H1 (cell line): Measurements from ENCODE around the gene PRKAR2B. TPM values are rescaled to one million over a fixed set of nuclear protein-coding genes. Genes with fewer than 3 reads are reported as not detected.

Source experiments
- CTCF ChIA-PET: fragments of 300-600 bp; sonication (Branson Sonifier 250); formaldehyde crosslinking; loops from one replicate; lab custom pipeline; 2021; ENCODE audit not compliant: partially characterized antibody; lab: Charles Lee
- POLR2A ChIA-PET: fragments of 300-600 bp; sonication (Branson Sonifier 250); formaldehyde crosslinking; loops from one replicate; lab custom pipeline; 2021; ENCODE audit warnings: inconsistent platforms; ENCODE audit not compliant: partially characterized antibody; lab: Charles Lee
- DNase-seq, 2 experiments: peaks; one replicate each; pipeline versions ENCODE4 v3.0.0 to v3.0.0-alpha.2; 2010 to 2022; ENCODE audit warnings: low spot score in 2 of 2, low read depth in 1 of 2, mixed read lengths in 1 of 2
- FAIRE-seq: peaks from 2 replicates; lab custom pipeline; 2011; peaks lifted over from hg19 to GRCh38; lab: Jason Lieb, UNC
- H2AFZ ChIP-seq: 2 replicates; pipeline ENCODE4 v1.8.1; 2012; ENCODE audit warnings: low read length, inconsistent platforms
- H2AK5ac ChIP-seq: 2 replicates; pipeline ENCODE4 v1.6.1; 2013; ENCODE audit warnings: low read depth, low read length
- H2BK120ac ChIP-seq: replicated peaks from 2 replicates; pipeline ENCODE3; 2013; ENCODE audit warnings: low read depth, low read length, inconsistent platforms
- H2BK12ac ChIP-seq: 2 replicates; pipeline ENCODE4 v1.6.1; 2013; ENCODE audit warnings: low read depth, low read length
- H2BK15ac ChIP-seq: 2 replicates; pipeline ENCODE4 v1.6.1; 2013; ENCODE audit warnings: low read length
- H2BK20ac ChIP-seq: 2 replicates; pipeline ENCODE4 v1.6.1; 2013; ENCODE audit warnings: low read length
- H2BK5ac ChIP-seq: 2 replicates; pipeline ENCODE4 v1.6.1; 2013; ENCODE audit warnings: low read depth, low read length
- H3K14ac ChIP-seq: 2 replicates; pipeline ENCODE4 v1.6.1; 2013; ENCODE audit warnings: inconsistent platforms; ENCODE audit not compliant: insufficient read length
- H3K18ac ChIP-seq: 2 replicates; pipeline ENCODE4 v1.6.1; 2013; ENCODE audit warnings: low read length; ENCODE audit errors: extremely low read depth
- H3K23ac ChIP-seq: 2 replicates; pipeline ENCODE4 v1.6.1; 2013; ENCODE audit warnings: inconsistent platforms; ENCODE audit not compliant: insufficient read length
- H3K23me2 ChIP-seq: 2 replicates; pipeline ENCODE4 v1.6.1; 2013; ENCODE audit warnings: low read depth, low read length
- H3K27ac ChIP-seq: 2 replicates; pipeline ENCODE4 v1.6.1; 2011; ENCODE audit warnings: low read depth, low read length, inconsistent platforms
- H3K27me3 ChIP-seq, 4 experiments: replicated peaks in 1 of 4; 1 replicate in 1 of 4; 2 replicates in 3 of 4; pipeline versions ENCODE4 v1.6.1 to v1.8.1; 2011 to 2013; ENCODE audit warnings: low read length in 3 of 4, mild to moderate bottlenecking in 3 of 4, inconsistent platforms in 2 of 4, mixed read lengths in 2 of 4, moderate library complexity in 1 of 4; ENCODE audit not compliant: control insufficient read depth in 3 of 4, insufficient read depth in 3 of 4; ENCODE audit errors: extremely low read depth in 1 of 4
- H3K36me3 ChIP-seq, 4 experiments: 2 replicates each; pipeline versions ENCODE4 v1.6.1 to v1.8.1; 2011 to 2013; ENCODE audit warnings: mild to moderate bottlenecking in 4 of 4, low read length in 3 of 4, moderate library complexity in 2 of 4, control low read depth in 1 of 4, inconsistent platforms in 1 of 4; ENCODE audit not compliant: insufficient read depth in 4 of 4, control insufficient read depth in 2 of 4
- H3K4ac ChIP-seq: replicated peaks from 2 replicates; pipeline ENCODE3; 2013; ENCODE audit warnings: low read length, low read depth, mixed read lengths, inconsistent platforms; ENCODE audit not compliant: insufficient read length
- H3K4me1 ChIP-seq, 4 experiments: replicated peaks in 1 of 4; 1 replicate in 1 of 4; 2 replicates in 3 of 4; pipeline versions ENCODE4 v1.6.1 to v1.8.1; 2011 to 2013; ENCODE audit warnings: low read length in 3 of 4, inconsistent platforms in 2 of 4, mixed read lengths in 1 of 4; ENCODE audit not compliant: insufficient read depth in 4 of 4, control insufficient read depth in 3 of 4
- H3K4me2 ChIP-seq, 2 experiments: 2 replicates each; pipeline versions ENCODE4 v1.6.1 to v1.8.1; 2011 to 2013; ENCODE audit warnings: low read depth in 2 of 2, low read length in 2 of 2, control low read depth in 1 of 2, inconsistent platforms in 1 of 2, mild to moderate bottlenecking in 1 of 2; ENCODE audit not compliant: insufficient read depth in 1 of 2
- H3K4me3 ChIP-seq, 4 experiments: fragments of 200-600, 300-600 bp in 1 of 4; sonication (generic), shearing (Covaris generic), sonication (Bioruptor Twin) in 1 of 4; 2 replicates each; pipeline versions ENCODE4 v1.5.1 to v1.8.1; 2011 to 2016; ENCODE audit warnings: low read length in 4 of 4, low read depth in 3 of 4, control low read depth in 2 of 4, inconsistent platforms in 2 of 4, mild to moderate bottlenecking in 2 of 4, mixed read lengths in 1 of 4, moderate library complexity in 1 of 4; ENCODE audit not compliant: insufficient read depth in 2 of 4; ENCODE audit errors: extremely low read depth in 1 of 4
- H3K56ac ChIP-seq: replicated peaks from 2 replicates; pipeline ENCODE3; 2013; ENCODE audit warnings: low read depth, mild to moderate bottlenecking, mixed read lengths, low read length, inconsistent platforms; ENCODE audit not compliant: insufficient read length
- H3K79me1 ChIP-seq: 2 replicates; pipeline ENCODE4 v1.6.1; 2013; ENCODE audit warnings: low read depth, low read length, control low read depth
- H3K79me2 ChIP-seq, 2 experiments: 2 replicates each; pipeline versions ENCODE4 v1.6.1 to v1.8.1; 2012 to 2013; ENCODE audit warnings: low read length in 2 of 2, mild to moderate bottlenecking in 2 of 2, inconsistent platforms in 1 of 2; ENCODE audit not compliant: insufficient read depth in 2 of 2, control insufficient read depth in 1 of 2
- H3K9ac ChIP-seq, 4 experiments: replicated peaks in 1 of 4; 1 replicate in 1 of 4; 2 replicates in 3 of 4; pipeline versions ENCODE4 v1.6.1 to v1.8.1; 2011 to 2013; ENCODE audit warnings: low read depth in 3 of 4, low read length in 3 of 4, control low read depth in 2 of 4, mild to moderate bottlenecking in 2 of 4, moderate library complexity in 2 of 4, inconsistent platforms in 1 of 4; ENCODE audit errors: extremely low read depth in 1 of 4
- H3K9me3 ChIP-seq, 2 experiments: 2 replicates each; pipeline versions ENCODE4 v1.6.1 to v1.8.1; 2012 to 2013; ENCODE audit warnings: mild to moderate bottlenecking in 2 of 2, moderate library complexity in 2 of 2, control low read depth in 1 of 2, inconsistent platforms in 1 of 2, low read depth in 1 of 2, low read length in 1 of 2, mixed read lengths in 1 of 2; ENCODE audit not compliant: insufficient read depth in 2 of 2
- H4K20me1 ChIP-seq, 2 experiments: replicated peaks in 1 of 2; 2 replicates each; pipeline versions ENCODE3 to v1.8.1; 2011 to 2013; ENCODE audit warnings: inconsistent platforms in 2 of 2, low read length in 2 of 2, mild to moderate bottlenecking in 1 of 2; ENCODE audit not compliant: insufficient read depth in 2 of 2, control insufficient read depth in 1 of 2
- H4K5ac ChIP-seq: 2 replicates; pipeline ENCODE4 v1.6.1; 2013; ENCODE audit warnings: low read length, low read depth, mixed read lengths, inconsistent platforms; ENCODE audit not compliant: insufficient read length
- H4K8ac ChIP-seq: 2 replicates; pipeline ENCODE4 v1.8.0; 2013; ENCODE audit warnings: mild to moderate bottlenecking, moderate library complexity, low read length, inconsistent platforms; ENCODE audit not compliant: insufficient read depth; ENCODE audit errors: extremely low read depth
- H4K91ac ChIP-seq: replicated peaks from 2 replicates; pipeline ENCODE3; 2013; ENCODE audit warnings: low read length, mixed read lengths, inconsistent platforms; ENCODE audit not compliant: insufficient read length
- BCL11A ChIP-seq, 2 experiments: IDR thresholded peaks; one replicate each; pipeline ENCODE4 v1.6.1; 2011; ENCODE audit warnings: low read depth in 2 of 2, low read length in 2 of 2, mild to moderate bottlenecking in 2 of 2
- CBX5 ChIP-seq: fragments of 300-800, 300-1000 bp; sonication (generic); IDR thresholded peaks from 2 replicates; pipeline ENCODE4 v1.7.1; 2016; ENCODE audit warnings: antibody characterized with exemption, low read length, low read depth
- CEBPB ChIP-seq: IDR thresholded peaks from 2 replicates; pipeline ENCODE4 v1.6.1; 2012; ENCODE audit warnings: low read depth, low read length
- FOSL1 ChIP-seq: IDR thresholded peaks from 2 replicates; pipeline ENCODE4 v1.6.1; 2011; ENCODE audit warnings: mild to moderate bottlenecking, low read depth, low read length, moderate library complexity; ENCODE audit not compliant: insufficient read depth
- HDAC6 ChIP-seq: IDR thresholded peaks from one replicate; pipeline ENCODE4 v1.7.1; 2012; ENCODE audit warnings: low read depth, mild to moderate bottlenecking, inconsistent platforms, low read length, moderate library complexity
- JUN ChIP-seq: IDR thresholded peaks from 2 replicates; pipeline ENCODE4 v1.6.1; 2011; ENCODE audit warnings: low read depth, mild to moderate bottlenecking, improper control_type of control experiment, low read length
- KDM1A ChIP-seq: fragments of 200-600, 300-600 bp; sonication (generic); IDR thresholded peaks from 2 replicates; pipeline ENCODE4 v1.7.1; 2016; ENCODE audit warnings: mild to moderate bottlenecking, low read length, borderline replicate concordance
- KDM5A ChIP-seq: fragments of 200-600 bp; IDR thresholded peaks from 2 replicates; pipeline ENCODE4 v1.7.1; 2012; ENCODE audit warnings: mild to moderate bottlenecking, low read length, inconsistent platforms, mixed read lengths
- POLR2AphosphoS5 ChIP-seq: IDR thresholded peaks from 2 replicates; pipeline ENCODE4 v1.6.1; 2011; ENCODE audit warnings: low read depth, low read length
- POU5F1 ChIP-seq: IDR thresholded peaks from 2 replicates; pipeline ENCODE4 v1.6.1; 2011; ENCODE audit warnings: low read depth, mild to moderate bottlenecking, low read length, moderate library complexity
- RNF2 ChIP-seq: fragments of 200-900, 300-1000 bp; sonication (generic); IDR thresholded peaks from 2 replicates; pipeline ENCODE4 v1.7.1; 2016; ENCODE audit warnings: borderline replicate concordance, low read depth, mild to moderate bottlenecking, antibody characterized with exemption, low read length; ENCODE audit not compliant: poor library complexity, severe bottlenecking; ENCODE audit errors: missing control alignments
- SIRT6 ChIP-seq: IDR thresholded peaks from one replicate; pipeline ENCODE4 v1.7.1; 2012; ENCODE audit warnings: low read length, inconsistent platforms
- SP1 ChIP-seq: IDR thresholded peaks from 2 replicates; pipeline ENCODE4 v1.6.1; 2011; ENCODE audit warnings: low read depth, low read length
- TBP ChIP-seq: IDR thresholded peaks from 2 replicates; pipeline ENCODE4 v1.6.1; 2011; ENCODE audit warnings: low read depth, low read length, improper control_type of control experiment
- WGBS, 2 experiments: shearing (Covaris generic) in 1 of 2; methylation state at CpG; one replicate each; pipeline versions ENCODE4 v1.1.6 to v1.1.7; 2013 to 2015; ENCODE audit warnings: low lambda C conversion rate in 2 of 2, mixed read lengths in 2 of 2, inconsistent platforms in 1 of 2, low coverage in 1 of 2, missing lambda C conversion rate in 1 of 2; ENCODE audit not compliant: insufficient replicate concordance in 2 of 2, insufficient coverage in 1 of 2, insufficient read length in 1 of 2; ENCODE audit errors: extremely low coverage in 1 of 2, missing lambda C conversion rate in 1 of 2; 5-methylcytosine and 5-hydroxymethylcytosine counted together
- polyA plus RNA-seq, 7 experiments: library from polyadenylated mRNA; depleted of rRNA in 3 of 7; stranded (reverse) in 5 of 7; unstranded in 2 of 7; fragments of >200 nt in 5 of 7; fragments of 200-250 nt in 2 of 7; gene quantifications; 1 replicate in 5 of 7; 2 replicates in 1 of 7; 4 replicates in 1 of 7; pipeline versions ENCODE4 v1.2.1 to v1.2.3, GENCODE V29; 2011 to 2013; ENCODE audit warnings: missing spikeins in 2 of 7, mixed read lengths in 2 of 7
- total RNA-seq: library from RNA; stranded (reverse); fragmentation: NEBNext Ultra II Directional; extraction: Animal tissue kit (Norgen Biotek cat#: 25700); gene quantifications from 2 replicates; pipeline ENCODE4 v1.2.1, GENCODE V29; 2021
- TF ChIP-seq, protein P1 (sequence below): IDR thresholded peaks from 2 replicates; pipeline ENCODE4 v1.6.1; 2011; ENCODE audit warnings: low read length, improper control_type of control experiment

PRKAR2B gene
- total and polyA plus RNA-seq, 2 of the 8 experiments (the other 6 are each of a cell fraction or from before 2014, with no cell fraction given): 10.4 to 37.0 TPM

DNA sequence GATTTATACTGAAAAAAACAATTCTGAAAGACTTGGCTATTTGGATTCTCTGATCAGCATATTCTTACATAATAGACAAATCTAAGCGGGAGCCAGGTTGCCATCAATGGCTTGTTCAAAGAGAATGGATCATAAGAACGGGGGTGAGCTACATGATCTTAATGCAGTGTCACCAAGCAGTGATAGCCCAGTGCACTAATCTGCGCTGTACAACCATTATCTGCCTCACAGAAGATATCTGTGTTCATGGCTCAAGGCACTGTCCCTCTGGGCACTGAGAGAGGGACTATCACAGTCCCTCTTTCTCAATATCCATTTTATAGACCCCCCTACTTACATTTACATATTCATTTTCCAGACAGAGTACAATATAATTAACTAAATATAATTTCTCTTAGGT, 22.9 kb upstream of the PRKAR2B start:
- Histone ChIP-seq H3K79me2 (no peaks in the 10 kb centered on the region), H3K9ac (no peak overlapping the region), H3K4ac (no peak overlapping the region), H3K4me3 (no peak overlapping the region), H2BK20ac (no peak overlapping the region), H2AK5ac (no peak overlapping the region), H3K56ac (no peak overlapping the region), H2BK15ac (no peak overlapping the region), H2BK5ac (no peak overlapping the region), H3K23ac (no peak overlapping the region), H3K36me3 (no peaks in the 10 kb centered on the region), H2BK120ac (no peak overlapping the region), H3K79me1 (no peaks in the 10 kb centered on the region), H4K8ac (no peak overlapping the region), H2AFZ (no peak overlapping the region), H4K5ac (no peak overlapping the region), H3K4me1 (no peaks in the 10 kb centered on the region; a peak in 1 of 7 replicates), H2BK12ac (no peak overlapping the region), H3K23me2 (no peaks in the 10 kb centered on the region), H4K20me1 (no peaks in the 10 kb centered on the region), H3K18ac (no peak overlapping the region), H3K14ac (no peak overlapping the region), H3K27me3 (no peaks in the 10 kb centered on the region), H3K4me2 (no peak overlapping the region), H3K9me3 (no peaks in the 10 kb centered on the region), H4K91ac (no peak overlapping the region), H3K27ac (no peak overlapping the region)
- CTCF ChIA-PET: interaction anchor here (1.4 to 1.6 kb wide), 2 partner anchors 8 to 27 kb away, joined by 3 to 5 read pairs; no protein-coding TSS in a partner anchor
- DNase-seq (no peak), FAIRE-seq (no peak)
- POLR2A ChIA-PET: no interaction called here
- WGBS, 2 experiments: 92% methylated on average over 3 of the region's 3 CpGs; no CpG with 5 or more reads in 1 of the 2 experiments
- TF ChIP-seq JUN (no peak), SIRT6 (no peak), KDM1A (no peak), BCL11A (IDR thresholded peaks at IDR 0.05; ENCODE audit: low read depth in 2 of 2, low read length in 2 of 2) (no peak), POU5F1 (no peak), TBP (no peak), SP1 (no peak), POLR2AphosphoS5 (no peak), KDM5A (no peak), RNF2 (no peak), FOSL1 (no peak), CBX5 (no peak), CEBPB (no peak), HDAC6 (no peak)
- TF ChIP-seq, protein P1, sequence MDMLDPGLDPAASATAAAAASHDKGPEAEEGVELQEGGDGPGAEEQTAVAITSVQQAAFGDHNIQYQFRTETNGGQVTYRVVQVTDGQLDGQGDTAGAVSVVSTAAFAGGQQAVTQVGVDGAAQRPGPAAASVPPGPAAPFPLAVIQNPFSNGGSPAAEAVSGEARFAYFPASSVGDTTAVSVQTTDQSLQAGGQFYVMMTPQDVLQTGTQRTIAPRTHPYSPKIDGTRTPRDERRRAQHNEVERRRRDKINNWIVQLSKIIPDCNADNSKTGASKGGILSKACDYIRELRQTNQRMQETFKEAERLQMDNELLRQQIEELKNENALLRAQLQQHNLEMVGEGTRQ: no peak
